Neural cell (in vitro differentiated cells): ENCODE data around the gene PWWP2A. TPM values are rescaled to one million over a fixed set of nuclear protein-coding genes. Genes with fewer than 3 reads are reported as not detected.

ENCODE experiments used
- H2AFZ ChIP-seq: fragments of 200-600, 300-800 bp; sonication (generic), shearing (Covaris generic); 2 replicates; pipeline ENCODE4 v1.6.0; 2014; ENCODE audit warnings: low read depth, mild to moderate bottlenecking, antibody characterized with exemption, low read length, moderate library complexity
- H3F3A ChIP-seq: fragments of 200-600 bp; shearing (Covaris generic); 2 replicates; pipeline ENCODE4 v1.6.1; 2016; ENCODE audit warnings: mild to moderate bottlenecking, moderate library complexity, mixed read lengths, antibody characterized with exemption, low read length; ENCODE audit not compliant: insufficient read depth, poor library complexity, severe bottlenecking
- H3K27ac ChIP-seq: fragments of 200-600, 300-800 bp; sonication (generic), shearing (Covaris generic); 2 replicates; pipeline ENCODE4 v1.5.1; 2014; ENCODE audit warnings: mild to moderate bottlenecking, low read length, moderate library complexity
- H3K27me3 ChIP-seq: fragments of 300-800, 200-600 bp; sonication (generic), shearing (Covaris generic); 2 replicates; pipeline ENCODE4 v1.6.0; 2014; ENCODE audit warnings: mild to moderate bottlenecking, low read depth, low read length, moderate library complexity; ENCODE audit not compliant: insufficient read depth
- H3K36me3 ChIP-seq: fragments of 300-800, 200-600 bp; sonication (generic), shearing (Covaris generic); 2 replicates; pipeline ENCODE4 v1.5.1; 2014; ENCODE audit warnings: mild to moderate bottlenecking, antibody characterized with exemption, low read length, moderate library complexity; ENCODE audit not compliant: insufficient read depth
- H3K4me2 ChIP-seq: fragments of 300-800, 200-600 bp; sonication (generic), shearing (Covaris generic); 2 replicates; pipeline ENCODE4 v1.6.0; 2014; ENCODE audit warnings: mild to moderate bottlenecking, low read length
- H3K4me3 ChIP-seq: fragments of 300-800, 200-600 bp; sonication (generic), shearing (Covaris generic); 2 replicates; pipeline ENCODE4 v1.5.1; 2014; ENCODE audit warnings: mild to moderate bottlenecking, low read length, moderate library complexity
- H3K79me2 ChIP-seq: fragments of 200-600 bp; shearing (Covaris generic); replicated peaks from 2 replicates; pipeline ENCODE4 v1.6.0; 2014; ENCODE audit warnings: mild to moderate bottlenecking, low read length, moderate library complexity; ENCODE audit not compliant: insufficient read depth
- H3K9ac ChIP-seq: fragments of 300-800, 200-600 bp; sonication (generic), shearing (Covaris generic); 2 replicates; pipeline ENCODE4 v1.6.1; 2016; ENCODE audit warnings: mild to moderate bottlenecking, low read length, mixed read lengths
- H3K9me2 ChIP-seq: fragments of 200-600 bp; shearing (Covaris generic); 2 replicates; pipeline ENCODE4 v1.6.1; 2016; ENCODE audit warnings: mild to moderate bottlenecking, low read length, mixed read lengths; ENCODE audit not compliant: insufficient read depth
- H3K9me3 ChIP-seq: fragments of 200-600, 300-800 bp; sonication (generic), shearing (Covaris generic); 2 replicates; pipeline ENCODE4 v1.6.1; 2016; ENCODE audit warnings: mild to moderate bottlenecking, mixed run types, low read length, moderate library complexity, mixed read lengths
- H4K20me1 ChIP-seq: fragments of 200-600 bp; shearing (Covaris generic); 2 replicates; pipeline ENCODE4 v1.6.1; 2016; ENCODE audit warnings: mild to moderate bottlenecking, mixed run types; ENCODE audit not compliant: insufficient read depth
- EP300 ChIP-seq: fragments of 450-650 bp; conservative IDR thresholded peaks from 2 replicates; pipeline ENCODE4 v1.6.1; 2014; ENCODE audit warnings: antibody characterized with exemption, mild to moderate bottlenecking, moderate library complexity; ENCODE audit not compliant: poor library complexity, severe bottlenecking
- EZH2 ChIP-seq: fragments of 200-600, 300-800 bp; shearing (Covaris generic), sonication (generic); IDR thresholded peaks from 2 replicates; pipeline ENCODE4 v1.6.1; 2014; ENCODE audit warnings: antibody characterized with exemption, low read length, borderline replicate concordance, mild to moderate bottlenecking; ENCODE audit not compliant: insufficient read depth, poor library complexity, severe bottlenecking
- MXI1 ChIP-seq: fragments of 450-650 bp; conservative IDR thresholded peaks from 2 replicates; pipeline ENCODE4 v1.6.1; 2014; ENCODE audit warnings: antibody characterized with exemption, mild to moderate bottlenecking; ENCODE audit not compliant: poor library complexity, severe bottlenecking
- POLR2AphosphoS5 ChIP-seq: IDR thresholded peaks from 2 replicates; pipeline ENCODE4 v1.6.1; 2012
- RAD21 ChIP-seq: fragments of 450-650 bp; conservative IDR thresholded peaks from 2 replicates; pipeline ENCODE4 v1.6.1; 2014; ENCODE audit warnings: antibody characterized with exemption, mild to moderate bottlenecking, moderate library complexity
- SMC3 ChIP-seq: fragments of 450-650 bp; conservative IDR thresholded peaks from 2 replicates; pipeline ENCODE4 v1.6.1; 2014; ENCODE audit warnings: antibody characterized with exemption, mild to moderate bottlenecking, moderate library complexity; ENCODE audit not compliant: poor library complexity
- TAF1 ChIP-seq: IDR thresholded peaks from 2 replicates; pipeline ENCODE4 v1.6.1; 2012; ENCODE audit warnings: low read depth
- polyA plus RNA-seq: library from polyadenylated mRNA; depleted of rRNA; stranded (reverse); fragments of >200 nt; gene quantifications from 2 replicates; pipeline ENCODE4 v1.2.3, GENCODE V29; 2014
- TF ChIP-seq, protein P1 (sequence below): fragments of 450-650 bp; IDR thresholded peaks from 2 replicates; pipeline ENCODE4 v1.5.1; 2014; ENCODE audit warnings: antibody characterized with exemption, mild to moderate bottlenecking, moderate library complexity; ENCODE audit not compliant: poor library complexity, severe bottlenecking
- TF ChIP-seq, protein P2 (sequence below): IDR thresholded peaks from 2 replicates; pipeline ENCODE4 v1.6.1; 2012; ENCODE audit warnings: borderline replicate concordance

The PWWP2A gene
- polyA plus RNA-seq, 1 donor from 2014 or later = 37.2 TPM

GRCh38 chr5:160165137-160166068 is 46.2 kb upstream of the PWWP2A start:
- H3K9me3 ChIP-seq = no peaks in the 10 kb centered on the region
- H3K27ac ChIP-seq = no peak overlapping the region
- H3K9ac ChIP-seq = no peak overlapping the region
- H2AFZ ChIP-seq = no peak overlapping the region
- no peaks in the 10 kb centered on the region for H3K9me2 ChIP-seq
- no peaks in the 10 kb centered on the region for H3K27me3 ChIP-seq
- H3K4me3 ChIP-seq = no peak overlapping the region
- no peak overlapping the region for H3K4me2 ChIP-seq
- TF ChIP-seq MXI1 = no peak
- TF ChIP-seq SMC3 = no peak
- TF ChIP-seq, protein P1, sequence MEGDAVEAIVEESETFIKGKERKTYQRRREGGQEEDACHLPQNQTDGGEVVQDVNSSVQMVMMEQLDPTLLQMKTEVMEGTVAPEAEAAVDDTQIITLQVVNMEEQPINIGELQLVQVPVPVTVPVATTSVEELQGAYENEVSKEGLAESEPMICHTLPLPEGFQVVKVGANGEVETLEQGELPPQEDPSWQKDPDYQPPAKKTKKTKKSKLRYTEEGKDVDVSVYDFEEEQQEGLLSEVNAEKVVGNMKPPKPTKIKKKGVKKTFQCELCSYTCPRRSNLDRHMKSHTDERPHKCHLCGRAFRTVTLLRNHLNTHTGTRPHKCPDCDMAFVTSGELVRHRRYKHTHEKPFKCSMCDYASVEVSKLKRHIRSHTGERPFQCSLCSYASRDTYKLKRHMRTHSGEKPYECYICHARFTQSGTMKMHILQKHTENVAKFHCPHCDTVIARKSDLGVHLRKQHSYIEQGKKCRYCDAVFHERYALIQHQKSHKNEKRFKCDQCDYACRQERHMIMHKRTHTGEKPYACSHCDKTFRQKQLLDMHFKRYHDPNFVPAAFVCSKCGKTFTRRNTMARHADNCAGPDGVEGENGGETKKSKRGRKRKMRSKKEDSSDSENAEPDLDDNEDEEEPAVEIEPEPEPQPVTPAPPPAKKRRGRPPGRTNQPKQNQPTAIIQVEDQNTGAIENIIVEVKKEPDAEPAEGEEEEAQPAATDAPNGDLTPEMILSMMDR = no peak
- no peak for TF ChIP-seq EZH2
- TF ChIP-seq, protein P2, sequence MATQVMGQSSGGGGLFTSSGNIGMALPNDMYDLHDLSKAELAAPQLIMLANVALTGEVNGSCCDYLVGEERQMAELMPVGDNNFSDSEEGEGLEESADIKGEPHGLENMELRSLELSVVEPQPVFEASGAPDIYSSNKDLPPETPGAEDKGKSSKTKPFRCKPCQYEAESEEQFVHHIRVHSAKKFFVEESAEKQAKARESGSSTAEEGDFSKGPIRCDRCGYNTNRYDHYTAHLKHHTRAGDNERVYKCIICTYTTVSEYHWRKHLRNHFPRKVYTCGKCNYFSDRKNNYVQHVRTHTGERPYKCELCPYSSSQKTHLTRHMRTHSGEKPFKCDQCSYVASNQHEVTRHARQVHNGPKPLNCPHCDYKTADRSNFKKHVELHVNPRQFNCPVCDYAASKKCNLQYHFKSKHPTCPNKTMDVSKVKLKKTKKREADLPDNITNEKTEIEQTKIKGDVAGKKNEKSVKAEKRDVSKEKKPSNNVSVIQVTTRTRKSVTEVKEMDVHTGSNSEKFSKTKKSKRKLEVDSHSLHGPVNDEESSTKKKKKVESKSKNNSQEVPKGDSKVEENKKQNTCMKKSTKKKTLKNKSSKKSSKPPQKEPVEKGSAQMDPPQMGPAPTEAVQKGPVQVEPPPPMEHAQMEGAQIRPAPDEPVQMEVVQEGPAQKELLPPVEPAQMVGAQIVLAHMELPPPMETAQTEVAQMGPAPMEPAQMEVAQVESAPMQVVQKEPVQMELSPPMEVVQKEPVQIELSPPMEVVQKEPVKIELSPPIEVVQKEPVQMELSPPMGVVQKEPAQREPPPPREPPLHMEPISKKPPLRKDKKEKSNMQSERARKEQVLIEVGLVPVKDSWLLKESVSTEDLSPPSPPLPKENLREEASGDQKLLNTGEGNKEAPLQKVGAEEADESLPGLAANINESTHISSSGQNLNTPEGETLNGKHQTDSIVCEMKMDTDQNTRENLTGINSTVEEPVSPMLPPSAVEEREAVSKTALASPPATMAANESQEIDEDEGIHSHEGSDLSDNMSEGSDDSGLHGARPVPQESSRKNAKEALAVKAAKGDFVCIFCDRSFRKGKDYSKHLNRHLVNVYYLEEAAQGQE = no peak
- TF ChIP-seq POLR2AphosphoS5 = no peak
- no peak for TF ChIP-seq EP300
- TF ChIP-seq TAF1 = no peak
- no peaks in the 10 kb centered on the region for H3F3A ChIP-seq
- H3K79me2 ChIP-seq = no peaks in the 10 kb centered on the region
- H3K36me3 ChIP-seq = no peaks in the 10 kb centered on the region
- H4K20me1 ChIP-seq = no peaks in the 10 kb centered on the region

- H3K9me3 ChIP-seq = no peaks in the 10 kb centered on the region
- no peaks in the 10 kb centered on the region for H3K79me2 ChIP-seq
- H3F3A ChIP-seq = no peaks in the 10 kb centered on the region
- H3K9me2 ChIP-seq = no peaks in the 10 kb centered on the region
- H3K27me3 ChIP-seq = no peaks in the 10 kb centered on the region
- H2AFZ ChIP-seq = no peak overlapping the region
- no peak overlapping the region for H3K9ac ChIP-seq
- no peak overlapping the region for H3K4me2 ChIP-seq
- no peaks in the 10 kb centered on the region for H3K36me3 ChIP-seq
- H3K27ac ChIP-seq = no peak overlapping the region
- TF ChIP-seq RAD21 (no peak), EZH2 (no peak), TAF1 (no peak), SMC3 (no peak), MXI1 (no peak), POLR2AphosphoS5 (no peak), EP300 (no peak)
- TF ChIP-seq, protein P2 = no peak
- TF ChIP-seq, protein P1 = no peak
- H4K20me1 ChIP-seq = no peaks in the 10 kb centered on the region
- no peak overlapping the region for H3K4me3 ChIP-seq
Observed at GRCh38 chr5:160162910-160163309, 43.7 kb upstream of the PWWP2A start.
